HG03103 (cell line): ENCODE results near the gene ETS1.

Experiments used
- ATAC-seq: cut with Tn5 transposase; IDR thresholded peaks from one replicate; pipeline ENCODE4 v1.9.1; 2021; ENCODE audit warnings: low read depth; ENCODE audit not compliant: unreplicated experiment

ETS1 gene

GRCh38 chr11:128587415-128587814 is at the start of gene ETS1:
ETS1 (minus strand) TSS chr11:128587558; CDS start chr11:128573130, 14,428 bp downstream.
- no peak for ATAC-seq

GRCh38 chr11:128634395-128634794 is 47.0 kb upstream of the ETS1 start:
- no peak for ATAC-seq

GRCh38 chr11:128633384-128633965 is 46.1 kb upstream of the ETS1 start:
- no peak for ATAC-seq

- ATAC-seq = no peak
Observed at GRCh38 chr11:128632141-128632791, 44.9 kb upstream of the ETS1 start.

- ATAC-seq = peak; percentile 74
Observed at GRCh38 chr11:128630367-128631230, 43.2 kb upstream of the ETS1 start.

- no peak for ATAC-seq
Observed at GRCh38 chr11:128629516-128630106, 42.3 kb upstream of the ETS1 start.

GRCh38 chr11:128628686-128629085 is 41.3 kb upstream of the ETS1 start:
- no peak for ATAC-seq

- no peak for ATAC-seq
Observed at GRCh38 chr11:128628325-128628673, 40.9 kb upstream of the ETS1 start.

GRCh38 chr11:128627666-128628324 is 40.4 kb upstream of the ETS1 start:
- ATAC-seq = no peak

GRCh38 chr11:128626913-128627665 is 39.7 kb upstream of the ETS1 start:
- ATAC-seq = no peak

GRCh38 chr11:128625746-128626145 is 38.4 kb upstream of the ETS1 start:
- no peak for ATAC-seq

GRCh38 chr11:128625326-128625725 is 38.0 kb upstream of the ETS1 start:
- no peak for ATAC-seq

- ATAC-seq = peak; percentile 45
Observed at GRCh38 chr11:128624269-128625175, 37.2 kb upstream of the ETS1 start.

- no peak for ATAC-seq
Observed at GRCh38 chr11:128623091-128623490, 35.7 kb upstream of the ETS1 start.

- no peak for ATAC-seq
Observed at GRCh38 chr11:128621601-128622501, 34.5 kb upstream of the ETS1 start.

- ATAC-seq = no peak
Observed at GRCh38 chr11:128620309-128621100, 33.1 kb upstream of the ETS1 start.
